DND-41 (cell line): ENCODE data around the gene ADAMTS15.

Experiments
- ATAC-seq: fragments of 200-7000 bp; cut with Tn5 transposase; 3 replicates; pipeline ENCODE4 v1.9.1; 2021; ENCODE audit warnings: low read depth; ENCODE audit not compliant: insufficient read depth
- DNase-seq: peaks from one replicate; pipeline ENCODE4 v3.0.0-alpha.2; 2020
- H2AFZ ChIP-seq: 2 replicates; pipeline ENCODE4 v1.6.0; 2012; ENCODE audit warnings: low read depth, low read length
- H3K27ac ChIP-seq: 2 replicates; pipeline ENCODE4 v1.5.1; 2012; ENCODE audit warnings: low read length, inconsistent platforms
- H3K27me3 ChIP-seq: fragments of 200-600 bp; sonication (generic); 2 replicates; pipeline ENCODE4 v1.6.0; 2012; ENCODE audit warnings: low read length, mild to moderate bottlenecking, inconsistent platforms; ENCODE audit not compliant: insufficient read depth, poor library complexity
- H3K36me3 ChIP-seq: 2 replicates; pipeline ENCODE4 v1.5.1; 2012; ENCODE audit warnings: low read length, inconsistent platforms; ENCODE audit not compliant: insufficient read depth
- H3K4me1 ChIP-seq: 2 replicates; pipeline ENCODE4 v1.5.1; 2012; ENCODE audit warnings: mild to moderate bottlenecking, low read length; ENCODE audit not compliant: insufficient read depth
- H3K4me2 ChIP-seq: 2 replicates; pipeline ENCODE4 v1.6.0; 2012; ENCODE audit warnings: mild to moderate bottlenecking, moderate library complexity, low read length, inconsistent platforms; ENCODE audit not compliant: insufficient read depth
- H3K4me3 ChIP-seq, 2 experiments: fragments of 200-600 bp in 1 of 2; shearing (Covaris generic) in 1 of 2; 2 replicates each; pipeline ENCODE4 v1.5.1; 2012 to 2016; ENCODE audit warnings: inconsistent platforms in 2 of 2, low read length in 2 of 2, mild to moderate bottlenecking in 2 of 2, low read depth in 1 of 2, moderate library complexity in 1 of 2
- H3K79me2 ChIP-seq: 2 replicates; pipeline ENCODE4 v1.6.0; 2012; ENCODE audit warnings: low read length, inconsistent platforms; ENCODE audit not compliant: insufficient read depth
- H3K9ac ChIP-seq: 2 replicates; pipeline ENCODE4 v1.6.0; 2012; ENCODE audit warnings: low read depth, mild to moderate bottlenecking, inconsistent platforms, low read length, moderate library complexity
- H3K9me3 ChIP-seq: 2 replicates; pipeline ENCODE4 v1.5.1; 2012; ENCODE audit warnings: low read length, moderate library complexity, mild to moderate bottlenecking, inconsistent platforms; ENCODE audit not compliant: insufficient read depth, severe bottlenecking
- H4K20me1 ChIP-seq: 2 replicates; pipeline ENCODE4 v1.6.0; 2012; ENCODE audit warnings: low read length; ENCODE audit not compliant: insufficient read depth
- EZH2 ChIP-seq: IDR thresholded peaks from 3 replicates; pipeline ENCODE4 v1.6.1; 2012; ENCODE audit warnings: borderline replicate concordance, low read depth, mild to moderate bottlenecking, moderate library complexity, low read length, inconsistent platforms; ENCODE audit not compliant: severe bottlenecking
- TF ChIP-seq, protein P1 (sequence below): IDR thresholded peaks from 2 replicates; pipeline ENCODE4 v1.5.1; 2012; ENCODE audit warnings: borderline replicate concordance, low read length, moderate library complexity, mild to moderate bottlenecking; ENCODE audit not compliant: poor library complexity, severe bottlenecking; ENCODE audit errors: extremely low read depth

The ADAMTS15 gene

GRCh38 chr11:130508913-130509312 is 60.5 kb downstream of the ADAMTS15 start:
- no peak overlapping the region for H2AFZ ChIP-seq
- TF ChIP-seq EZH2: no peak
- TF ChIP-seq, protein P1, sequence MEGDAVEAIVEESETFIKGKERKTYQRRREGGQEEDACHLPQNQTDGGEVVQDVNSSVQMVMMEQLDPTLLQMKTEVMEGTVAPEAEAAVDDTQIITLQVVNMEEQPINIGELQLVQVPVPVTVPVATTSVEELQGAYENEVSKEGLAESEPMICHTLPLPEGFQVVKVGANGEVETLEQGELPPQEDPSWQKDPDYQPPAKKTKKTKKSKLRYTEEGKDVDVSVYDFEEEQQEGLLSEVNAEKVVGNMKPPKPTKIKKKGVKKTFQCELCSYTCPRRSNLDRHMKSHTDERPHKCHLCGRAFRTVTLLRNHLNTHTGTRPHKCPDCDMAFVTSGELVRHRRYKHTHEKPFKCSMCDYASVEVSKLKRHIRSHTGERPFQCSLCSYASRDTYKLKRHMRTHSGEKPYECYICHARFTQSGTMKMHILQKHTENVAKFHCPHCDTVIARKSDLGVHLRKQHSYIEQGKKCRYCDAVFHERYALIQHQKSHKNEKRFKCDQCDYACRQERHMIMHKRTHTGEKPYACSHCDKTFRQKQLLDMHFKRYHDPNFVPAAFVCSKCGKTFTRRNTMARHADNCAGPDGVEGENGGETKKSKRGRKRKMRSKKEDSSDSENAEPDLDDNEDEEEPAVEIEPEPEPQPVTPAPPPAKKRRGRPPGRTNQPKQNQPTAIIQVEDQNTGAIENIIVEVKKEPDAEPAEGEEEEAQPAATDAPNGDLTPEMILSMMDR: no peak
- no peak for DNase-seq
- ATAC-seq: no peak
- no peaks in the 10 kb centered on the region for H3K79me2 ChIP-seq
- no peak overlapping the region for H3K4me2 ChIP-seq
- no peaks in the 10 kb centered on the region for H3K4me1 ChIP-seq
- H3K27me3 ChIP-seq: no peaks in the 10 kb centered on the region
- H4K20me1 ChIP-seq: no peaks in the 10 kb centered on the region
- no peak overlapping the region for H3K4me3 ChIP-seq
- no peaks in the 10 kb centered on the region for H3K36me3 ChIP-seq
- no peak overlapping the region for H3K27ac ChIP-seq
- H3K9me3 ChIP-seq: peaks cover 7% of the 10 kb centered on the region
- no peak overlapping the region for H3K9ac ChIP-seq

- Histone ChIP-seq H3K9me3 (peaks cover 3% of the 10 kb centered on the region), H3K4me2 (no peak overlapping the region), H3K79me2 (no peaks in the 10 kb centered on the region), H3K9ac (no peak overlapping the region), H3K4me3 (no peak overlapping the region), H3K27me3 (peaks cover under 1% of the 10 kb centered on the region), H4K20me1 (no peaks in the 10 kb centered on the region), H3K36me3 (no peaks in the 10 kb centered on the region), H3K27ac (no peak overlapping the region), H3K4me1 (no peaks in the 10 kb centered on the region), H2AFZ (no peak overlapping the region)
- no peak for ATAC-seq
- TF ChIP-seq, protein P1: no peak
- no peak for TF ChIP-seq EZH2
- DNase-seq: no peak
Observed at GRCh38 chr11:130509942-130510341, 61.5 kb downstream of the ADAMTS15 start.

DNA sequence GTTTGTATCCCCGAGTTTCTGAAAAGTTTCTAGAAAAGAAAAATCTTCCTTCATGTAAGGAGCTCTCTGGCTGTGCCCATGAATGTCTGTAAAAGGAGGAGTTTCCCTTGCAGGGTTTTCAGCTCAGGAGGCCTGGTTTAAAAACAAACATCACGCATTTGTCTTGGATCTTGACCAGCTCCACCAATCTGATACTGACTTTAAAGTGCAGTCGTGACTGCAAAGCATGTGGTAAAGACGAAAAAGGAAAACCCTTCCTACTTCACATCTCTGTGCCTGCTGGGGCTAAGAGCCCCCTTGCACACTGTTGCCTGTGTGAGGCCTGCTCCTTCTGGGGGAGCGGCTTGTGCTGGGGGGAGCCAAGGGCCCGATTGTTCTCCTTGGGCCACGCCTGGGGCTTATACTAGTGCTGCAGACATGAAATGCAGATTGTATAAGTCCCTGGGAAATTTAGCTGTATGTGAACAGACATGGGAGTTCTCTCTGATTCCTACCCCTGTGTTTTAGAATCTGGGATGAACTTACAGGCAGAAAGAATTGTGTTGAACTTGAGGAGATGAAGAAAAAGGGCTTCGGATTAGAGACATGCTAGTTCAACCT is 62.1 kb downstream of the ADAMTS15 start:
- Histone ChIP-seq H4K20me1 (no peaks in the 10 kb centered on the region), H3K4me1 (no peaks in the 10 kb centered on the region), H3K36me3 (no peaks in the 10 kb centered on the region), H3K27ac (no peak overlapping the region), H3K27me3 (peaks cover 2% of the 10 kb centered on the region), H3K9me3 (peaks cover 3% of the 10 kb centered on the region), H3K4me2 (no peak overlapping the region), H3K4me3 (no peak overlapping the region), H3K9ac (no peak overlapping the region), H2AFZ (no peak overlapping the region), H3K79me2 (no peaks in the 10 kb centered on the region)
- TF ChIP-seq EZH2: no peak
- TF ChIP-seq, protein P1: no peak
- ATAC-seq (no peak), DNase-seq (no peak)

GRCh38 chr11:130511765-130512164 is 63.3 kb downstream of the ADAMTS15 start:
- Histone ChIP-seq H3K4me2 (no peak overlapping the region), H3K36me3 (no peaks in the 10 kb centered on the region), H3K9ac (no peak overlapping the region), H3K27ac (no peak overlapping the region), H3K4me1 (no peaks in the 10 kb centered on the region), H3K9me3 (peaks cover 3% of the 10 kb centered on the region), H3K4me3 (no peak overlapping the region), H3K27me3 (peaks cover 2% of the 10 kb centered on the region), H2AFZ (no peak overlapping the region), H3K79me2 (no peaks in the 10 kb centered on the region), H4K20me1 (no peaks in the 10 kb centered on the region)
- TF ChIP-seq EZH2: no peak
- TF ChIP-seq, protein P1: no peak
- ATAC-seq (no peak), DNase-seq (no peak)
